HepG2 (cell line): ENCODE measurements around the gene EEIG1. TPM values are rescaled to one million over a fixed set of nuclear protein-coding genes. Genes with fewer than 3 reads are reported as not detected.
A peak's percentile ranks its signal among the peaks of the same experiment; 100 is the strongest.

Experiments used
- CCDC6 ChIP-seq: sonication (generic); formaldehyde crosslinking; IDR thresholded peaks from 2 replicates; pipeline ENCODE4 v1.8.1; 2022; ENCODE audit warnings: mild to moderate bottlenecking, missing genetic modification reagents, moderate library complexity
- CENPT ChIP-seq: sonication (generic); formaldehyde crosslinking; IDR thresholded peaks from 2 replicates; pipeline ENCODE4 v1.8.0; 2022; ENCODE audit warnings: low read depth, mild to moderate bottlenecking, moderate library complexity, missing genetic modification reagents
- ETV5 ChIP-seq: IDR thresholded peaks from 2 replicates; pipeline ENCODE4 v1.6.1; 2018; ENCODE audit warnings: missing biosample characterization, missing genetic modification reagents, inconsistent platforms, borderline replicate concordance
- HDAC1 ChIP-seq: sonication (generic); formaldehyde crosslinking; IDR thresholded peaks from 2 replicates; pipeline ENCODE4 v1.5.1; 2020; ENCODE audit warnings: mild to moderate bottlenecking, missing genetic modification reagents
- RBFOX2 ChIP-seq: fragments of 200-400 bp; formaldehyde crosslinking; IDR thresholded peaks from 2 replicates; pipeline ENCODE4 v1.6.1; 2017; ENCODE audit warnings: low read depth, mild to moderate bottlenecking, low read length
- ZMYM4 ChIP-seq: sonication (generic); formaldehyde crosslinking; IDR thresholded peaks from 2 replicates; pipeline ENCODE4 v1.8.1; 2023; ENCODE audit warnings: mild to moderate bottlenecking, missing genetic modification reagents
- ZNF326 ChIP-seq: sonication (generic); formaldehyde crosslinking; IDR thresholded peaks from 2 replicates; pipeline ENCODE4 v1.4.0; 2020; ENCODE audit warnings: missing genetic modification reagents, borderline replicate concordance
- ZNF350 ChIP-seq: sonication (generic); formaldehyde crosslinking; IDR thresholded peaks from 2 replicates; pipeline ENCODE4 v1.4.0; 2020; ENCODE audit warnings: mild to moderate bottlenecking, low read depth, missing genetic modification reagents, borderline replicate concordance
- ZNF496 ChIP-seq: sonication (generic); formaldehyde crosslinking; IDR thresholded peaks from 2 replicates; pipeline ENCODE4 v1.8.1; 2023; ENCODE audit warnings: mild to moderate bottlenecking, moderate library complexity, missing genetic modification reagents; ENCODE audit not compliant: insufficient replicate concordance
- ZNF788 ChIP-seq: sonication (generic); formaldehyde crosslinking; IDR thresholded peaks from 2 replicates; pipeline ENCODE4 v1.5.0; 2020; ENCODE audit warnings: mild to moderate bottlenecking, missing genetic modification reagents, borderline replicate concordance
- polyA plus RNA-seq, 8 experiments: library from polyadenylated mRNA; depleted of rRNA in 3 of 8; stranded (reverse) in 7 of 8; unstranded in 1 of 8; fragments of >200 nt; fragmentation: Illumina TruSeq in 4 of 8; extraction: Trizol in 4 of 8; gene quantifications; 2 replicates each; pipeline versions ENCODE4 v1.2.1 to v1.2.3, GENCODE V29; 2011 to 2016; ENCODE audit warnings: low read depth in 4 of 8, missing spikeins in 1 of 8, mixed read lengths in 1 of 8; ENCODE audit not compliant: insufficient read depth in 1 of 8
- total RNA-seq, 5 experiments: library from RNA; depleted of rRNA; stranded (reverse); fragments of >200 nt; fragmentation: Illumina TruSeq; extraction: Trizol; gene quantifications; 2 replicates each; pipeline ENCODE4 v1.2.3, GENCODE V29; 2016; ENCODE audit warnings: low read depth in 1 of 5
- TF ChIP-seq, protein P1 (sequence below): sonication (generic); formaldehyde crosslinking; IDR thresholded peaks from 2 replicates; pipeline ENCODE4 v1.4.0; 2020; ENCODE audit warnings: missing genetic modification reagents
- TF ChIP-seq, protein P2 (sequence below): IDR thresholded peaks from 2 replicates; pipeline ENCODE4 v1.6.1; 2016; ENCODE audit warnings: low read depth, borderline replicate concordance
- TF ChIP-seq, protein P3 (sequence below): sonication (generic); formaldehyde crosslinking; IDR thresholded peaks from 2 replicates; pipeline ENCODE4 v1.5.1; 2020; ENCODE audit warnings: missing genetic modification reagents, mild to moderate bottlenecking, borderline replicate concordance
- TF ChIP-seq, protein P4 (sequence below), 2 experiments: fragments of 450-650 bp in 1 of 2; sonication (generic) in 1 of 2; formaldehyde crosslinking; IDR thresholded peaks; 2 replicates each; pipeline versions ENCODE4 v1.5.0 to v1.8.0; 2020 to 2022; ENCODE audit warnings: mild to moderate bottlenecking in 1 of 2, missing genetic modification reagents in 1 of 2
- TF ChIP-seq, protein P5 (sequence below): sonication (generic); formaldehyde crosslinking; IDR thresholded peaks from 2 replicates; pipeline ENCODE4 v1.4.0; 2020; ENCODE audit warnings: missing genetic modification reagents

EEIG1 gene
- total and polyA plus RNA-seq, 2 of the 13 experiments (the other 11 are each of a cell fraction or from before 2014, with no cell fraction given): 16.6 to 25.2 TPM

DNA sequence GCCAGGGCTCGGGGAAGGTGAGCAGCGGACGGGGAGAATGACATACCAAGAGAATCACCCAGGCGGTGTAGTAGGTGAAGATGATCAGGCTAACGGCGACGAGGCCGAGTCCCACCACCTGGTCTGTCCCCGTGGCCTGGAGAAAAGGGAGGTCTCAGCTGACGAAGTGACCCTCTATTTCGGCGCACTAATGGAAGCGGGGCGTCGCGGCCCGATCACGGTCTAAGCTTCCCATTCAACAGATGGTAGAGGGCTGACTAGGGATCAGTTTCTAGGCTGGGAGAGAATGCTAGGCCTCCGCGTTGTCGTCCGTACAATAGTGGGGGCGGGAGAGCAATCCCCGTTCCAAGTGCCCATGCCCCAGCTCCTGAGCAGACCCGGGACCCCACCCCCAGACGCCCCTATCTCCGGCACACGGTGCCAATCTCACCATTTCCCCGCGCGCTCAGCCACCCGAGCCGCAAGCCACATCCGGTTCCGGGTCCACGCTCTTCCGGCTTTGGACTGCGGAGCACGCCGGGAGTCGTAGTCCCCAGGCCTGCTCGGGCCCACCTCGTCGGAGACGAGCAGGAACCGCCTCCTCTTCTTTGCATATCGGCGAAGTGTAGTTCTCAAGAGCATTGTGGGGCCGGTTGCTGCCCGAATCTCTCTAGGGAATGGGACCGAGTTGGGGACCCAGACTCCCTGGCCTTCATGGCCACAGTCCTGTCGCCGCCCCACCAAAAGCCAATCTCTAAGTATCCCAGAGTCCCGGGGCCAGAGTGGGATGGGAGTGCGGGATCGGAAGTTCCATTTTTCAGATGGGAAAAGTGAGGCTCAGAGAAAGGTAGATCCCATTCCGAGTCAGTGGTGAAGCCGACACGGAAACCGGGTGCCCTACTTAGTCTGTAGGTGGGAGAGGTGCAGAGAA lies 43.1 kb downstream of the EEIG1 start, which contains the start of gene DPM2 (continued):
- TF ChIP-seq ZNF326 (CRISPR knock-in tag): peak; percentile 40; the same call in 1 of the 2 replicates
- TF ChIP-seq ZNF496 (CRISPR knock-in tag): no peak
- TF ChIP-seq, protein P1, sequence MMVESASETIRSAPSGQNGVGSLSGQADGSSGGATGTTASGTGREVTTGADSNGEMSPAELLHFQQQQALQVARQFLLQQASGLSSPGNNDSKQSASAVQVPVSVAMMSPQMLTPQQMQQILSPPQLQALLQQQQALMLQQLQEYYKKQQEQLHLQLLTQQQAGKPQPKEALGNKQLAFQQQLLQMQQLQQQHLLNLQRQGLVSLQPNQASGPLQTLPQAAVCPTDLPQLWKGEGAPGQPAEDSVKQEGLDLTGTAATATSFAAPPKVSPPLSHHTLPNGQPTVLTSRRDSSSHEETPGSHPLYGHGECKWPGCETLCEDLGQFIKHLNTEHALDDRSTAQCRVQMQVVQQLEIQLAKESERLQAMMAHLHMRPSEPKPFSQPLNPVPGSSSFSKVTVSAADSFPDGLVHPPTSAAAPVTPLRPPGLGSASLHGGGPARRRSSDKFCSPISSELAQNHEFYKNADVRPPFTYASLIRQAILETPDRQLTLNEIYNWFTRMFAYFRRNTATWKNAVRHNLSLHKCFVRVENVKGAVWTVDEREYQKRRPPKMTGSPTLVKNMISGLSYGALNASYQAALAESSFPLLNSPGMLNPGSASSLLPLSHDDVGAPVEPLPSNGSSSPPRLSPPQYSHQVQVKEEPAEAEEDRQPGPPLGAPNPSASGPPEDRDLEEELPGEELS: 0 out of 2 replicates have a peak, but pooled peaks have one; percentile 5
- TF ChIP-seq, protein P2, sequence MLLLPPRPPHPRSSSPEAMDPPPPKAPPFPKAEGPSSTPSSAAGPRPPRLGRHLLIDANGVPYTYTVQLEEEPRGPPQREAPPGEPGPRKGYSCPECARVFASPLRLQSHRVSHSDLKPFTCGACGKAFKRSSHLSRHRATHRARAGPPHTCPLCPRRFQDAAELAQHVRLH: peak; percentile 72; the same call in 1 of the 2 replicates
- peak; percentile 78 for TF ChIP-seq RBFOX2
- TF ChIP-seq, protein P3, sequence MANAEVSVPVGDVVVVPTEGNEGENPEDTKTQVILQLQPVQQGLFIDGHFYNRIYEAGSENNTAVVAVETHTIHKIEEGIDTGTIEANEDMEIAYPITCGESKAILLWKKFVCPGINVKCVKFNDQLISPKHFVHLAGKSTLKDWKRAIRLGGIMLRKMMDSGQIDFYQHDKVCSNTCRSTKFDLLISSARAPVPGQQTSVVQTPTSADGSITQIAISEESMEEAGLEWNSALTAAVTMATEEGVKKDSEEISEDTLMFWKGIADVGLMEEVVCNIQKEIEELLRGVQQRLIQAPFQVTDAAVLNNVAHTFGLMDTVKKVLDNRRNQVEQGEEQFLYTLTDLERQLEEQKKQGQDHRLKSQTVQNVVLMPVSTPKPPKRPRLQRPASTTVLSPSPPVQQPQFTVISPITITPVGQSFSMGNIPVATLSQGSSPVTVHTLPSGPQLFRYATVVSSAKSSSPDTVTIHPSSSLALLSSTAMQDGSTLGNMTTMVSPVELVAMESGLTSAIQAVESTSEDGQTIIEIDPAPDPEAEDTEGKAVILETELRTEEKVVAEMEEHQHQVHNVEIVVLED: peak; percentile 65
- peak; percentile 52; the same call in 1 of the 2 replicates for TF ChIP-seq ZMYM4 (CRISPR knock-in tag)
- TF ChIP-seq CENPT (CRISPR knock-in tag): 0 out of 2 replicates have a peak, but pooled peaks have one; percentile 33
- peak; percentile 53; the same call in 1 of the 2 replicates for TF ChIP-seq CCDC6 (CRISPR knock-in tag)
- peak; percentile 87 for TF ChIP-seq HDAC1 (CRISPR knock-in tag)
- TF ChIP-seq ZNF788: peak; percentile 72; the same call in 1 of the 2 replicates
- peak; percentile 65; the same call in 1 of the 2 replicates for TF ChIP-seq ETV5 (CRISPR knock-in tag)
- TF ChIP-seq, protein P4, sequence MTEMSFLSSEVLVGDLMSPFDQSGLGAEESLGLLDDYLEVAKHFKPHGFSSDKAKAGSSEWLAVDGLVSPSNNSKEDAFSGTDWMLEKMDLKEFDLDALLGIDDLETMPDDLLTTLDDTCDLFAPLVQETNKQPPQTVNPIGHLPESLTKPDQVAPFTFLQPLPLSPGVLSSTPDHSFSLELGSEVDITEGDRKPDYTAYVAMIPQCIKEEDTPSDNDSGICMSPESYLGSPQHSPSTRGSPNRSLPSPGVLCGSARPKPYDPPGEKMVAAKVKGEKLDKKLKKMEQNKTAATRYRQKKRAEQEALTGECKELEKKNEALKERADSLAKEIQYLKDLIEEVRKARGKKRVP (CRISPR knock-in tag; IDR thresholded peaks at IDR 0.05): no peak
- TF ChIP-seq, protein P5, sequence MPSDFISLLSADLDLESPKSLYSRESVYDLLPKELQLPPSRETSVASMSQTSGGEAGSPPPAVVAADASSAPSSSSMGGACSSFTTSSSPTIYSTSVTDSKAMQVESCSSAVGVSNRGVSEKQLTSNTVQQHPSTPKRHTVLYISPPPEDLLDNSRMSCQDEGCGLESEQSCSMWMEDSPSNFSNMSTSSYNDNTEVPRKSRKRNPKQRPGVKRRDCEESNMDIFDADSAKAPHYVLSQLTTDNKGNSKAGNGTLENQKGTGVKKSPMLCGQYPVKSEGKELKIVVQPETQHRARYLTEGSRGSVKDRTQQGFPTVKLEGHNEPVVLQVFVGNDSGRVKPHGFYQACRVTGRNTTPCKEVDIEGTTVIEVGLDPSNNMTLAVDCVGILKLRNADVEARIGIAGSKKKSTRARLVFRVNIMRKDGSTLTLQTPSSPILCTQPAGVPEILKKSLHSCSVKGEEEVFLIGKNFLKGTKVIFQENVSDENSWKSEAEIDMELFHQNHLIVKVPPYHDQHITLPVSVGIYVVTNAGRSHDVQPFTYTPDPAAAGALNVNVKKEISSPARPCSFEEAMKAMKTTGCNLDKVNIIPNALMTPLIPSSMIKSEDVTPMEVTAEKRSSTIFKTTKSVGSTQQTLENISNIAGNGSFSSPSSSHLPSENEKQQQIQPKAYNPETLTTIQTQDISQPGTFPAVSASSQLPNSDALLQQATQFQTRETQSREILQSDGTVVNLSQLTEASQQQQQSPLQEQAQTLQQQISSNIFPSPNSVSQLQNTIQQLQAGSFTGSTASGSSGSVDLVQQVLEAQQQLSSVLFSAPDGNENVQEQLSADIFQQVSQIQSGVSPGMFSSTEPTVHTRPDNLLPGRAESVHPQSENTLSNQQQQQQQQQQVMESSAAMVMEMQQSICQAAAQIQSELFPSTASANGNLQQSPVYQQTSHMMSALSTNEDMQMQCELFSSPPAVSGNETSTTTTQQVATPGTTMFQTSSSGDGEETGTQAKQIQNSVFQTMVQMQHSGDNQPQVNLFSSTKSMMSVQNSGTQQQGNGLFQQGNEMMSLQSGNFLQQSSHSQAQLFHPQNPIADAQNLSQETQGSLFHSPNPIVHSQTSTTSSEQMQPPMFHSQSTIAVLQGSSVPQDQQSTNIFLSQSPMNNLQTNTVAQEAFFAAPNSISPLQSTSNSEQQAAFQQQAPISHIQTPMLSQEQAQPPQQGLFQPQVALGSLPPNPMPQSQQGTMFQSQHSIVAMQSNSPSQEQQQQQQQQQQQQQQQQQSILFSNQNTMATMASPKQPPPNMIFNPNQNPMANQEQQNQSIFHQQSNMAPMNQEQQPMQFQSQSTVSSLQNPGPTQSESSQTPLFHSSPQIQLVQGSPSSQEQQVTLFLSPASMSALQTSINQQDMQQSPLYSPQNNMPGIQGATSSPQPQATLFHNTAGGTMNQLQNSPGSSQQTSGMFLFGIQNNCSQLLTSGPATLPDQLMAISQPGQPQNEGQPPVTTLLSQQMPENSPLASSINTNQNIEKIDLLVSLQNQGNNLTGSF (CRISPR knock-in tag): peak; percentile 15; the same call in 1 of the 2 replicates
- peak; percentile 45; the same call in 1 of the 2 replicates for TF ChIP-seq ZNF350
